ENCODE measurements around the gene CHFR. TPM values are rescaled to one million over a fixed set of nuclear protein-coding genes. Genes with fewer than 3 reads are reported as not detected.

Gene CHFR
- total and polyA plus RNA-seq, 4 donors, result 7.0 to 23.4 (median 14.6) TPM

- peaks cover 0 to 8% (median 4%) of the 10 kb centered on the region in 4 donors for H3K36me3 ChIP-seq (ENCODE audit: control insufficient read depth in 4 of 4, insufficient read depth in 3 of 4, low read depth in 1 of 4, low read length in 3 of 4)
- 98% methylated on average over 8 of the region's 8 CpGs for WGBS
- no peak for DNase-seq (ENCODE audit: low spot score)
- no peak for TF ChIP-seq SP1 (IDR thresholded peaks at IDR 0.05)
- TF ChIP-seq FOXA2 (IDR thresholded peaks at IDR 0.05), result no peak
- TF ChIP-seq JUND (IDR thresholded peaks at IDR 0.05), result no peak
- no peak for TF ChIP-seq EGR1 (IDR thresholded peaks at IDR 0.05; ENCODE audit: low read depth in 2 of 2)
- TF ChIP-seq CTCF (IDR thresholded peaks at IDR 0.05; ENCODE audit: low read depth, low read length, missing input control), result no peak
- TF ChIP-seq FOXA1 (IDR thresholded peaks at IDR 0.05), result no peak
- TF ChIP-seq GABPA (IDR thresholded peaks at IDR 0.05 in 1 of 2, conservative IDR thresholded peaks at IDR 0.05 in 1 of 2), result no peak
- TF ChIP-seq REST (IDR thresholded peaks at IDR 0.05), result no peak
- no peak for TF ChIP-seq RXRA (IDR thresholded peaks at IDR 0.05)
- TF ChIP-seq ZBTB33 (IDR thresholded peaks at IDR 0.05), result no peak
- TF ChIP-seq TAF1 (conservative IDR thresholded peaks at IDR 0.05), result no peak
- TF ChIP-seq ATF3 (IDR thresholded peaks at IDR 0.05), result no peak
- TF ChIP-seq NR2F2 (IDR thresholded peaks at IDR 0.05), result no peak
- TF ChIP-seq YY1 (IDR thresholded peaks at IDR 0.05), result no peak
- no peak for TF ChIP-seq HNF4G (IDR thresholded peaks at IDR 0.05)
- no peak for TF ChIP-seq MAX (IDR thresholded peaks at IDR 0.05)
- no peak for TF ChIP-seq RAD21 (IDR thresholded peaks at IDR 0.05)
- no peak for TF ChIP-seq HNF4A (conservative IDR thresholded peaks at IDR 0.05)
- no peak overlapping the region for H3K9ac ChIP-seq (ENCODE audit: low read depth in 1 of 2, low read length in 2 of 2)
- peaks cover 0 to 4% (median 4%) of the 10 kb centered on the region in 4 donors for H3K4me1 ChIP-seq (ENCODE audit: control insufficient read depth in 4 of 4, insufficient read depth in 4 of 4, low read length in 3 of 4)
- H3K4me3 ChIP-seq (ENCODE audit: low read depth in 1 of 3, low read length in 3 of 3), result no peak overlapping the region
- no peaks in the 10 kb centered on the region for H3K27me3 ChIP-seq (ENCODE audit: control insufficient read depth in 4 of 4, insufficient read depth in 4 of 4, low read length in 3 of 4)
- H3K9me3 ChIP-seq (ENCODE audit: control insufficient read depth in 4 of 4, low read length in 3 of 4), result no peaks in the 10 kb centered on the region
- H3K27ac ChIP-seq (ENCODE audit: low read depth in 1 of 2, low read length in 2 of 2), result no peak overlapping the region
These were observed 54.1 kb downstream of the CHFR start for GRCh38 chr12:132833341-132833740.
